ENCODE measurements around the gene BCL7B.
A peak's percentile ranks its signal among the peaks of the same experiment; 100 is the strongest.
"Not testable (repeated sequence)": the region's sequence is repeated elsewhere in the genome, so short reads cannot be mapped to it uniquely, and the experiment has no call there.

The BCL7B gene

DNA sequence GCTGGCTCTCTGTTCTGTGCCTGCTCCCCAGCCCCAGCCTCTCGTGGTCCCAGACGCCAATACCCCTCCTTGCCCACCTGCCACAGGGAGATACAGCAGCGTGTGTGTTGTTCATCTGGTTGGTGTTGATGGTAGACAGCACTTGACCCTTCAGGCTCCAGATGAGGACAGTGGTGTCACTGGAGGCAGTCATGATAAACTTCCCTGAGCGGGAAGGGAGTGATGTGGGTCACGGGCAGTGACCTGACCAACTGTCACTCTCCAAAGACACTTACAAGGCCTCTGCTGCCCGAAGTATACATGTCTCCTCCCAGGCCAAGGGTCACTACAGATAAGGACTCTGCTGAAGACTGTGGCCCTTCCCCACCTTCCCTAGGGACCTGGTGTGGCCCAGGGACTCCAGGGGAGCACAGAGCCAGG, 15.3 kb upstream of the BCL7B start:
- no peak for DNase-seq

DNA sequence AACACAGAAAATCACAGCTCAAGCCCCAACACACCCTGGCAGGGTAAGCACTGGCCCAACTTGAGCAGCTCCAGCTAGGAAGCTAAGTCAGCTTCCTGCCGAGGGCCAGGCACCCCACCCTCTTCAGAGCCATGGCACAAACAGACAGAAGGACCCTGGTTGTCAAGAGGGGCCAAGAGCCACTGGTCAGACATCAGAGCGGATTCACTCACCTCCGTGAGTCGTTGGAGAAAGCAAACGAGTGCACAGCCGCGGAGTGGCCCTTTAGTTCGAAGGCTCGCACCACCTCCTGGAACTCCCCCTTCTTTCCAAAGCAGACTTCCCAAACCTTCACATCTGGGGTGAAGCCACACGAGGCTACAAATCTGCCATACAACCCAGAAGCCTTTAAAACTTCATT, 13.5 kb upstream of the BCL7B start:
- no peak for DNase-seq

DNA sequence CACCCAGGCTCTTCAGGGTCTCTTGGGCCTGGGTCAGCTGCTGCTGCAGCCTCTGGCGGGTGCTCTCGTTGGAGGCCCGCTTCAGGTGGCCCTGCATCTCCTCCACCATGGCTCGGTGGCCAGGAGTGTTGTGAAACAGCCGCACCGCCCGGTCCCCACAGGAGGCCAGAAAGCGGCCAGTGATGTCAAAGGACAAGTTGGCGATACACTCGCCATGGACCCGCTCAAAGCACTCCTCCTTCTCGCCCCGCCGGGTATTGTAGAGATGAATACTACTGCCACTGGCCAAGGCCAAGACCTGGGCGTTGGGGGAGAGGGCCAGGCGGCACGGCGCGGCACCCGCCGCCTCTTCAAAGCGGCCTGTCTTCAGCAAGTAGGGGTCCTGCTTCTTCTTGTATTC, 13.0 kb upstream of the BCL7B start:
- no peak for DNase-seq

DNA sequence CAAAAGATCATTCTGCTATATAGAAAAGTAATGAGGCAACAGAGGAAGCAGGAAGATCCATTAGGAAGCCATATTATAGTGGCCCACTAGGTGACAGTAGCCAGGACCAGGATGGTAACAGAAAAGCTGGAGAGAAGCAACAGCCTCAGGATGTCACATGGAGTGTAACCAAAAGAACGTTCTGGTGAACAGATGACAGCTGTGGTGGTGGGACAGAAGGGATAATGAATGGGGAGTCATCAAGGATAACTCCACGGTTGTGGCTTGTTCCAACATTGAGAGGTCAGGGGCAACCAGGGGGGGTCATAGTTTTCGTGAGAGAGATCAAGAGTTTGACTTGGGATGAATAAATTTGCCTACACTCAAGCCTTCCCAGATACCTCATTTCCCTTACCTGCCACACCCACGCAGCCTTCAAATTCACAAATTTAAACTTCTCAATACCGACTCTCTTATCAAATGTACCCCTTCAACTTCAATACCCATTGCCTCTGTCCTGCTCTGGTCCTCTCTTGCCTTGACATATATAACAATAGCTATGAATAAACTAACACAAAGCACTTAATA, 11.6 kb upstream of the BCL7B start:
- no peak for DNase-seq

DNA sequence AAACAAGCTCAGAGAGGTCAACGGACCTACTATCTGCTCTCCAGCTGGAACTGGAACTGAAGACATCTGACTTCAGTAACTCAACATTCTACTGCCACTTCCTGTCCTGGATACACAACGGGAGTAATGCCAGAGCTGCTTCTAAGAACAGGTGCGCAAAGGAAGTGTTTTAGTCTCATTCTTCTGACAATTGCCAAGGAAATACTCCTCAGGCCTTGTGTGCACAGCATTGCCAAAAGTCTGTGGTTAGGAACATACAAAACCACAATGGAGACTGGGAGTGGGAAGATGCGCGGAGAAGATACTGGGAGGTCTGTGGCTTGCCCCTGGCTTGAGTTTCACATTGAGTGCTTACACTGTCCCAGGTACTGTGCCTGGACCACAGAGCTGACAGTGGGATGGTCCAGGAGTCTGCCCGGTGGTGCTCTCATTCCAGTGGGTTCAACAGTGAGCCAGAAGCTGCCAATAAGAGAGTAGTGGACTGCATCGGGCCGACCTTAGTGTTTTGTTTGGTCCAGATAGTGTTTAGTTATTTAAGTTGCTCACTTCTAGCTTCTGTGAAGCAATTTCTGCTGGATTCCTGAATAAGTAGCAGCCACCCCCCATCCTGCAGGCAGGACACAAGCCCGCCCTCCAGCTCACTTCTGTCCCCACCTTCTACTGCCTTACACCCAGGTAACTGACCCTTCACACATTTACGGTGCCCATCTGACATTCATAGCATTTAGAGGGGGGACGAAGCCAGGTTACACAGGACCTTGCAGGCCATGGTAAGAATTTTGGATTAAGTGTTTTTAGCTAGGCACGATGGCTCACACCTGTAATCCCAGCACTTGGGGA, 10.6 kb upstream of the BCL7B start:
- no peak for DNase-seq

DNA sequence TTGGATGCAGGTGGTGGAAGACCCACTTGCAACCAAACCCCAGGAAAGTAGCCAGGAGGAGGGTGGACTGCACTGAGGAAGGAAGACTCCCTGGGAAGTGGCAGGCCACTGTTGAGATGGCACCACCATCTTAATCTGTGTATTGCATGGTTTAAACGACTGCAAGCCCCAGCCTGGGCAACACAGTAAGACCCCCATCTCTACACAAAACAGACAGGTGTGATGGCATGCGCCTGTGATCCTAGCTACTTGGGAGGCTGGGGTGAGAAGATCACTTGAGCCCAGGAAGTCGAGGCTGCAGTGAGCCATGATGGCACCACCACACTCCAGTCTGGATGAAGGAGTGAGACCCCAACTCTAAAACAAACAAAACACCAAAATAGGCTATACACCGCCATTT, 9.7 kb upstream of the BCL7B start:
- no peak for DNase-seq

DNA sequence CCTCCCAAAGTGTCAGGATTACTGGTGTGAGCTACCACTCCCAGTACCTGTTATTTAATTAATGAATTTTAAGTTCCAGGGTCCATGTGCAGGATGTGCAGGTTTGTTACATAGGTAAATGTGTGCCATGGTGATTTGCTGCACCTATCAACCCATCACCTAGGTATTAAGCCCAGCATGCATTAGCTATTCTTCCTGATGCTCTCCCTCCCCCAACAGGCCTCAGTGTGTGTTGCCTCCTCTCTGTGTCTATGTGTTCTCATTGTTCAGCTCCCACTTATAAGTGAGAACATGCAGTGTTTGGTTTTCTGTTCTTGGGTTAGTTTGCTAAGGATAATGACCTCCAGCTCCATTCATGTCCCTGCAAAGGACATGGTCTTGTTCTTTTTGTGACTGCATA, 8.9 kb upstream of the BCL7B start:
- not testable (repeated sequence) for DNase-seq

DNA sequence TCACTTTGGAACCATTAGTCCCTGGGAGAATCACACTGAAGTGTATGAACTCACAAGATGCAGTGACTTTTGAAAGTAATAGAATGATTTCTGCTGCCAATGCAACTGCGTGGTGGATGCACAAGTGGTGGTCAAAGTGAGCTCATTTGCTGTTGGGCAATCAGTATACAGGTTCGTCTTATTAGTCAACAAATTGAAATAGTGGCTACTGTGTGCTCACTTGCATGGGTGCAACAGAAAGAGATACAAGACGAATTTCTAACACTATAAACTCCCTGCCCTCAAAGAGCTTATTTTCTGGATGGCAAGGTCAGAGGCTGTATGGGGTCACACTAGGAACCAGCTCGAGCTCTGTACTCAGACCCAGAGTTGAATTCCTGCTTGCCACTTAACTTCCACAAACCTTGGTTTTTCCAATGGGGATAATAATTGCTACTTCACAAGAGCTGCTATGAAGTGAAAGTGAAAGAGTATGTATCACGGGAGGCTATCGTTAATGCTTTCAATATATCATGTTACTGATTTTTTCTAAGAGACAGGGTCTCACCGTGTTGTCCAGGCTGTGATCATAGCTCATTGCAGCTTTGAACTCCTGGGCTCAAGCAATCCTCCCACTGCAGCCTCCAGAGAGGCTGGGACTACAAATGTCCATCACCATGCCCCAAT, 8.3 kb upstream of the BCL7B start:
- DNase-seq = no peak

DNA sequence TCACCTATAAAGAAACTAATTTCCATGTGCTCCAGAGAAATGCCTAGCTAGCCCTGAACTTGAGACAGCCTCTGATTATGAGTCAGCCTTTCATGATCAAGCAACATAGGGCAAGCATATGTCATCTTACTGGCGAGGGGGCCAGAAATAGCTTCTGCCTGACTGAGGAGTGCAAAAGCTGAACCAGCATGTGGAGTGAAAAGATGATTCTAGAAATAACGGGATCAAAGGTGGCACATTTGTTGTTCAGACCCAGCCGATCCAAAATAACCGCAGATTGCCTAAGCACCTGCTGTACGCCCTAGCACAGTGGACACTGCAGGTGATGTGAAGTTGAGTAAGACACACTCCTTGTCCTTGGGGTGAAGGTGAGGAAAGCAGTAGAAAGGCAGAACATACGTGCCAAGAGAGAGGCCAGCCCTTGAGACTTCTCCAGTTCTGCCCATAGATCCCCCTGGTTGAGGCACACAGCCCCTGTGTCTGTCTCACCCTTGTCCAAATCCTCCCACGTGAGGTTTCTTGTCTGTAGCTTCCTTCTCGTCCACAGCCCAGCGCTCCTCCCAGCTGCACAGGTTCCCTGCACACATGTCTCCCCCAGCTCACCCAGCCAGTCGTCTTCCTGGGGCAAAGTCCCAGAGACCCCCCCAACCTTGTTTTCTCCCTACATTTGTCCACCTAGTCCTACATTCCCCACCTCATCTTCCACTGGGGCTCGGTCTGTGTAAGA, 2.8 kb upstream of the BCL7B start:
- no peak for DNase-seq

DNA sequence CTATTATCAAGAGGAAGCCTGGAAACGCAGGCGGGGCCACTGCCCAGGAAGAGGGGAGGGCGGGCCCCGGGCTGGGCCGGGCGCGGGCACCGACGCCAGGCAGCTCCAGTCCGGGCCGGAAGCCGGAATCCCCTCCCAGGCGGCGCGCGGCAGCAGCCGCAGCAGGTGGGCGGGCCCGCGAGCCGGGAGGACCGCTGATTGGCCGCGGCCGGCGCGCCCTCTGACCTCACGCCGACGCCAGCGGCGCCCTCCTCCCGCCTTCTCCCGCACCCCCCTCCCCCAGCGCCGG, 438 bp downstream of the BCL7B start:
- peak; percentile 89 for DNase-seq

DNA sequence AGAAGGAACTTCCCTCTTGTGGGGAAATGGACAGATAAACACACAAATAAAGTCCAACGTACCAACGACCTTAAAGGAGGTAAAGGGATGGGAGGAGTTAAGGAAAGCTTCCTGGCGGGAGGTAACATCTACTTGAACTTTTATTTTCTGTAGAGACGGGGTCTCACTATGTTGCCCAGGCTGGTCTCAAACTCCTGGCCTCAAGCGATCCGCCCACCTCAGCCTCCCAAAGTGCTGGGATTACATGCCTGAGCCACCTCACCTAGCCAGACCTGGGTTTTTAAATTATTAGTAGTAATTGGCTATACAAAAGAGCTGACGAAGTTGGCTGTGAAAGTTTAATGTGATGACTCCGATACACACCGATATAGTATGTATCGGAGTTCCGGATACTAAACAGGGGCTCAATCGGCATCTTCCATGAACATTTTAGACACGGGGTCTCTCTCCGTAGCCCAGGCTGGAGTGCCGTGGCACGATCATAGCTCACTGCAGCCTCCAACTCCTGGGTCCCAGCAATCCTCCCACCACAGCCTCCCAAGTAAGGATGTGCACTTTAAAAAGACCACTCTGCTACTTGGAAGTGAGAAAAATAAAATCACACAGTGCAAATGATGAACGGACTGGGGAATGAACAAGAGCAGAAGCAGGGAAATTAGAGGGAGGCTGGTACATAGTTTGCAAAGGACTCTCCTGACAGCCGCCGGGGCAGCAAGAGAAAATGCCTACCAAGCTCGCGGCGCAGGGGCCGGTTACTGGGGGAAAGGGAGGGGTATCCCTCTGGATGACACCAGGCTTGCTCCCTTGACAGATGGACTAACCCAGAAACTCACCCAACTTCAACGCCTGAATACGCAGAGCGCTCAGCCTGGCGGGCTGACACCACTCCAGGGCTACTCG, 1.0 kb downstream of the BCL7B start:
- DNase-seq = no peak

DNA sequence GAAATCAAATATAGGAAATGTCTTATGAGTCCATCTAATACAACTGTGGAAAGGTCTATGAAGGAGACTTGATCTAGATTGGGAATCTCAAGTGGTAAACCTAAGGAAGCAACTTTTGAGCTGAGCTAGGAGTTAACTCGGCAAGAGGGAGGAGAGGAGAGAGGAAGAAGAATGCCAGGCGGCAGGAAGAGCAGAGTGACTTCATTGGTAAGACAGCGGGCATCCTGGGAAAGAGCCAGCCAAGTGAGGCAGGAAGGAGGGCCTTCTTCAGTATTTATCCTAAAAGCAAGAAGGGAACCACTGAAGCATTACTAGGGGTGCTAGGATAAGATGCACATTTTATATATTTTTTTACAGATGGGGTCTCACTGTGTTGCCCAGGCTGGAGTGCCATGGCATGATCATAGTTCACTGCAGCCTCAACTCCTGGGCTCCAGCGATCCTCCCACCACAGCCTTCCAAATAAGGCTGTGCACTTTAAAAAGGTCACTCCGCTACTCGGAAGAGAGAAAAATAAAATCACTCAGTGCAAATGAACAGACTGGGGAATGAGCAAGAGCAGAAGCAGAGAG, 2.0 kb downstream of the BCL7B start:
- DNase-seq = no peak

DNA sequence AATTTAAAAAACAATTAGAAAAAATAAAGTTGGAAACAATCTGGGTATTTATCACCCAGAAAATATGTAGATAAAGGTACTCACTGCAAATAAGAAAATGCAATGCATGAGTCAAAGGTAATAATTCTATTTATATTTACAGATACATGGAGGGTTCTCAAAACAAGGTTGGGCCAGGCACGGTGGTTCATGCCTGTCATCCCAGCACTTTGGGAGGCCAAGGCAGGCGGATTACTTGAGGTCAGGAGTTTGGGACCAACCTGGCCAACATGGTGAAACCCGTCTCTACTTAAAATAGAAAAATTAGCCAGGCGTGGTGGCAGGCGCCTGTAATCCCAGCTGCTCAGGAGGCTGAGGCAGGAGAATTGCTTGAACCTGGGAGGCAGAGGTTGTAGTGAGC, 7.4 kb downstream of the BCL7B start:
- not testable (repeated sequence) for DNase-seq

DNA sequence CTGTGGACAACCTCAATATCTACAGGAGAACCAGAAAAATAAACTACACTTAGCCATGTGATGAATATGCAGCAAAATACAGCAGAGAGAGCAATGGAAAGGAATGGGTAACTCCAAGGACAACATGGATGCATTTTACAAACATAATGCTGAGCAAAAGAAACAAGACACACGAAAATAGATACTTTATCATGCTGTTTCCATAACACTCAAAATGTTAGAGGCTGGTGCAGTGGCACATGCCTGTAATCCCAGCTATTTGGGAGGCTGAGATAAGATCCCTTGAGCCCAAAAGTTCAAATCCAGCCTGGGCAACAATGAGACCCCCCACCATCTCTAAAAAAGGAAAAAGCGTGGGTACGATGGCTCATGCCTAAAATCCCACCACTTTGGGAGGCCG, 8.3 kb downstream of the BCL7B start:
- no peak for DNase-seq

DNA sequence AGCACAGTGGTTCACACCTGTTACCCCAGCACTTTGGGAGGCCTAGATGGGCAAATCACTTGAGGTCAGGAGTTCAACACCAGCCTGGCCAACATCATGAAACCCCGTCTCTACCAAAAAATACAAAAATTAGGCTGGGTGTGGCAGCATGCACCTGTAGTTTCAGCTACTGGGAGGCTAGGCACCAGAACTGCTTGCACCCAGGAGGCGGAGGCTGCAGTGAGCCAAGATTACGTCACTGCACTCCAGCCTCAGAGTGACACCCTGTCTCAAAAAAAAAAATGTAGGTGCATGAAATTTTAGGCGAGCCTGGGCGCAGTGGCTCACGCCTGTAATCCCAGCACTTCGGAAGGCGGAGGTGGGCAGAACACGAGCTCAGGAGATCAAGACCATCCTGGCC, 9.6 kb downstream of the BCL7B start:
- DNase-seq = no peak

DNA sequence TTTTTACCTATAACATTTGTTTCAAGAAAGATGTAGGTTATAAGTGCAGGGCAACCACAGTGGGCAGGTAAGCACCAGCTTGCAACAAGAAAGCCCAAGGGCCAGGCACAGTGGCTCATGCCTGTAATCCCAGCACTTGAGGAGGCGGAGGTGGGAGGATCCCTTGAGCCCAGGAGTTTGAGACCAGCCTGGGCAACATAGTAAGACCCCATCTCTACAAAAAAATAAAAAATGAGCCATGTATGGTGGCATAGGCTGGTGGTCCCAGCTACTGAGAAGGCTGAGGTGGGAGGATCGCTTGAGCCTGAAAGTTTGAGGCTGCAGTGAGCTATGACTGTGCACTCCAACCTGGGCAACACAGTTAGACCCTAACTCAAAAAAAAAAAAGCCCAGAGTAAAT, 12.8 kb downstream of the BCL7B start:
- DNase-seq = no peak

DNA sequence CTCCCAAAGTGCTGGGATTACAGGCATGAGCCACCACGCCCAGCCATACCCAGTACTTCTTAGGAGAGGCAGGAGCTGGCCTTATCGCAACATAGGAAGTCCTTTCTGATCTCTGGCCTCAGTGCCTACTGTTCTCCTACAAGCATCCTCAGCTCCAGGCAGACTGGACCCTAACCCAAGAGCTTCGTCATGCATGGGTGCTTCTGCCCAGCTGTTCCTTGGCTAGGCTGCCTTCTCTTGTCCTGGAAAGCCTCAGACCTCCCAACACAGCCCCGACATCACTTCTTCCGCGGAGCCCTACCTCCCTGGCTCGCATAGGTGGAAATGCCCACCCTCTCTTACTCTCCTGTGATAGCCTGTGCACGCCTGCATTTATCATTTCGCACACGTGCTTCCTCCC, 15.8 kb downstream of the BCL7B start:
- no peak for DNase-seq

DNA sequence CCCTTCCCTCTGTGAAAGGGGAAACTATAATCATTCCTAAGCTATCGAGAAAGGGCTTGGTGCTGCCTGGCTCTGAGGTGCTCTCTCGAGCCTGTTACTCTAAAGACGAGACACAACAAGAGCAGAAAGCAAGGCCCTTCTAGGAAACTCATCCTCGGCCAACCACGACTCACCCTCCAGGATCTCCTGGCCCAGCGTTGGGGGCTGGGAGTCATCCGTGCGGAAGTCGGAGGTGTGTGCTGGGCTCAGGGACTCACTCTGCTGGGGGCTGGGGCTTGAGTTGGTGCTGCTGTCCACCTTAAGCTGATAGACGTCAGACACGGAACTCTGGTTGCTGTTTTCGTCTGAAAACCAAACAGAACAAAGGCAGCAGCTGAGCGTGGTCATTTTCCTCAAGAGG, 17.8 kb downstream of the BCL7B start:
- no peak for DNase-seq

DNA sequence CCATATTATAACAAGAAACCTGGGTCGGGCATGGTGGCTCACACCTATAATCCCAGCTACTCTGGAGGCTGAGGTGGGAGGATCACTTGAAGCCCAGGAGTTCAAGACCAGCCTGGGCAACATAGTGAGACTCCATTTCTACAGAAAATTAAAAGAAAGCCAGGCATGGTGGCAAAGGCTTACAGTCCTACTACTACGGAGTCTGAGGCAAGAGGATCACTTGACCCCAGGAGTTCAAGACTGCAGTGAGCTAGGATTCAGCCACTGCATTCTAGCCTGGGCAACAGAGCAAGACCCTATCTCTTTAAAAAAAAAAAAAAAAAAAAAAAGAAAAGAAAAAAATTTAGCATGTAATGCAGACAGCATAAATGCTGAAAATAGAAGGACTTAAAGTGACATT, 19.0 kb downstream of the BCL7B start:
- not testable (repeated sequence) for DNase-seq

DNA sequence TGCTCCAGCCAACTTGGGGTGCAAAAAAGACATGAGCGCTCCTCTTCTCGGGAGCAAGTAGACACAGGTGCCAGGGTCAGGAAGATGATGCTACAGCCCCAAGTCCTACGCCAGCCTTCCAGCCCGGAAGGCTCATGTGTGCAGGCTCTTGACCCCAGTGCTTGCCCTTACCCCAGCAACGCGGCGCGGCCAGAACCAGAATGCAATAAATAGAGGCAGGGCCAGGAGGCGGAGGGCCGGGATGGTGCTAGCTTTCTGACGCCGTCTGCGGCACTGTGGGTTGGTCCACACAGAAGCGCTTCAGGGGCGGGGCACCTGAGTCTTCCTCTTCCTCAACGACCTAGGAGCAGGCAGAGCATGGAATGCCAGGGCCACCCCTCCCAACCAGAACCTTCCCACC, 20.4 kb downstream of the BCL7B start:
- DNase-seq = no peak

DNA sequence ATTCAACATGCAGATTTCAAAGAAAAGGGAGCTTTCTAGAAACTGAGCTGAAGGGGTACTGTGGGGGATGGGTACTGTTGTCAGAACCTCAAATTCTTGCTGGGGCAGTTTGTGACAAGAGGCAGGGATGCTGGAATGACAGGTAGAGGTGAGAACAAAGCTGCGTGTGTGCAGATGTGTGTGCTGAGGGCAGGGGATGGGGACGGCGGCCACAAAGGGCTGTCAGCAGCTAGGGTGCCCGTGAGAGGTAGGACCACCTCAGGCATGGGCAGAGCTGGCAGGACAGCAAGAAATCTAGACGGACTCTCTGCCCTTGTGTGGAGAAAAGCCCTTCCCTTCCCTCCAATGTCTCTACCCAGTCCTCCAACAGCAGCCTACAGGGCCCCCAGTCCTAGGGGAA, 21.0 kb downstream of the BCL7B start:
- DNase-seq = no peak

DNA sequence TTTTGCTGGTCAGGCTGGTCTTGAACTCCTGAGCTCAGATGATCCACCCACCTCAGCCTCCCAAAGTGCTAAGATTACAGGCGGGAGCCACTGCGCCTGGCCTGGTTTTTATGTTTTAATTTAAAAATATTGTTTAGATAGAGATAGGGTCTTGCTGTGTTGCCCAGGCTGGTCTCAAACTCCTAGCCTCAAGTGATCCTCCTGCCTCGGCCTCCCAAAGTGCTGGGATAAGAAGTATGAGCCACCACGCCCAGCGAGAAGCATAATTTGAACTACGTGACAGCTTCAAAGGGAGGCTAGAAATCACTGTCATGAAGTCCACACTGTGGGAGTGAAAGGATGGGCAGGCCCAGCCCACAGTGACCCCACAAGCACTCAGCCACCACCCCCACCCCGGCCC, 21.6 kb downstream of the BCL7B start:
- DNase-seq = not testable (repeated sequence)

All from T-helper 9 cell (primary cell).